ENCODE measurements around the gene DCBLD2. TPM values are rescaled to one million over a fixed set of nuclear protein-coding genes. Genes with fewer than 3 reads are reported as not detected.

Gene DCBLD2
- total RNA-seq, 4 donors from 2014 or later, result 9.8 to 23.7 (median 19.0) TPM

- 52% methylated on average over 3 of the region's 3 CpGs for WGBS
- Histone ChIP-seq H3K4me1 (peaks cover 13% of the 10 kb centered on the region), H3K36me3 (no peaks in the 10 kb centered on the region), H3K4me3 (no peak overlapping the region), H3K27ac (no peak overlapping the region), H3K27me3 (no peaks in the 10 kb centered on the region), H3K9me3 (no peaks in the 10 kb centered on the region)
- no peak for DNase-seq (ENCODE audit: low spot score in 2 of 2)
- TF ChIP-seq CTCF (IDR thresholded peaks at IDR 0.05), result no peak
- TF ChIP-seq EP300 (IDR thresholded peaks at IDR 0.05), result no peak
- TF ChIP-seq POLR2A (IDR thresholded peaks at IDR 0.05), result no peak
- no peak for TF ChIP-seq POLR2AphosphoS5 (IDR thresholded peaks at IDR 0.05)
Measured at GRCh38 chr3:98890965-98891910, 10.3 kb downstream of the DCBLD2 start.

DNA sequence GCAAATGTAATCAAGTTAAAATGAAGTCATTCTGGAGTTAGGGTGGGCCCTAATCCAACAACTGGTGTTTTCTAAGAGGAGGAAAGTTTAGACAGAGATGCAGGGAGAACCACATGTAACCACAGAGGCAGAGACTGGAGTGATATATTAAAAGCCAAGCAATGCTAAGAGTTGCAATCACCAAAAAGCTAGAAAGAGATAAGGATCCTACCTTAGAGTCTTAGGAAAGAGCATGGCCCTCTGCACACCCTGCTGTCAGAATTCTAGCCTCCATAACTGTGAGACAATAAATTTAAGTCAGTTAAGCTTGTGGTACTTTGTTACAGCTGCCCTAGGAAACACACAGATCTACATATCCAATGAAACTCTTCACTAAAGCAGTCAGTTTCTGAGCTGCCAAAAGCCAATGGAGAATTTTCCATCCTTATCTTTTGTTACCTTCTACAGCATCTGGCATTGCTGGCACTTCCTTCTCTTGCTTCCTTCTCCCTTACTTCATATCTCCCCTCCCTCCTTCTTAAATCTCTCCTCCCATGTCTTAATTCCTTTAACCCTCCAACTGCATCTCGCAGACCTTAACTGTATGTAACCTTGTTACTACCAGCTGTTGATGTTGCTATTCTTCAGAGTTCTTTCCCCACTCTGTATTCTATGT, 11.2 kb downstream of the DCBLD2 start:
- Histone ChIP-seq H3K4me1 (peaks cover 17% of the 10 kb centered on the region), H3K9me3 (no peaks in the 10 kb centered on the region), H3K36me3 (no peaks in the 10 kb centered on the region), H3K27me3 (no peaks in the 10 kb centered on the region), H3K27ac (no peak overlapping the region), H3K4me3 (no peak overlapping the region)
- 94% methylated on average over 1 of the region's 1 CpG for WGBS
- no peak for DNase-seq (ENCODE audit: low spot score in 2 of 2)
- TF ChIP-seq POLR2AphosphoS5 (IDR thresholded peaks at IDR 0.05), result no peak
- no peak for TF ChIP-seq POLR2A (IDR thresholded peaks at IDR 0.05)

- 92% methylated on average over 1 of the region's 1 CpG for WGBS
- peaks cover 28% of the 10 kb centered on the region for H3K4me1 ChIP-seq
- H3K36me3 ChIP-seq, result no peaks in the 10 kb centered on the region
- DNase-seq (ENCODE audit: low spot score in 2 of 2), result no peak
- no peaks in the 10 kb centered on the region for H3K27me3 ChIP-seq
- no peaks in the 10 kb centered on the region for H3K9me3 ChIP-seq
- no peak for TF ChIP-seq POLR2A (IDR thresholded peaks at IDR 0.05)
- TF ChIP-seq EP300 (IDR thresholded peaks at IDR 0.05), result no peak
- TF ChIP-seq CTCF (IDR thresholded peaks at IDR 0.05), result no peak
- TF ChIP-seq POLR2AphosphoS5 (IDR thresholded peaks at IDR 0.05), result no peak
- no peak overlapping the region for H3K27ac ChIP-seq
- no peak overlapping the region for H3K4me3 ChIP-seq
Measured at GRCh38 chr3:98887684-98888083, 13.8 kb downstream of the DCBLD2 start.

- Histone ChIP-seq H3K9me3 (no peaks in the 10 kb centered on the region), H3K36me3 (no peaks in the 10 kb centered on the region), H3K4me1 (peaks cover 22% of the 10 kb centered on the region), H3K27ac (no peak overlapping the region), H3K27me3 (no peaks in the 10 kb centered on the region), H3K4me3 (no peak overlapping the region)
- 55% methylated on average over 2 of the region's 2 CpGs for WGBS
- DNase-seq (ENCODE audit: low spot score in 2 of 2), result no peak
- no peak for TF ChIP-seq POLR2AphosphoS5 (IDR thresholded peaks at IDR 0.05)
Measured at GRCh38 chr3:98886525-98886924, 15.0 kb downstream of the DCBLD2 start.

DNA sequence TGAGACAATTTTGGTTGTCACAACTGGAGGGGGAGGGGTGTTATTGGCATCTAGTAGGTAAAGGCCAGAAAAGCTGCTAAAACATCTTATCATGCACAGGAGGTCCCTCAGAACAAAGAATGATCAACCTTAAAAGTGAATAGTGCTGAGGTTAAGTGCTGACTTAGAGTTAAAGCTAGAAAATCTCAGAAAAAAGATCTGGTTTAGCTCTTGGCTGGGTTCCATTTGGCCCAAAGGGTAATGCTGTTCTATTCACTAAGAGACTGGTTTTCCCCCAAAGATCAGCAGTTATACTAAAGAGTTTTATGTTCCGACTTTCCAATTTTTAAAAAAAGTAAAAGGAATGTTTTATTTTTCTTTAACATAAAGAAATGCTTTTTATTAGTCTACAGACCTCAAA, 15.6 kb downstream of the DCBLD2 start:
- no peaks in the 10 kb centered on the region for H3K9me3 ChIP-seq
- H3K27ac ChIP-seq, result no peak overlapping the region
- H3K36me3 ChIP-seq, result no peaks in the 10 kb centered on the region
- 51% methylated on average over 1 of the region's 1 CpG for WGBS
- no peak overlapping the region for H3K4me3 ChIP-seq
- DNase-seq (ENCODE audit: low spot score in 2 of 2), result no peak
- TF ChIP-seq EP300 (IDR thresholded peaks at IDR 0.05), result no peak
- TF ChIP-seq POLR2A (IDR thresholded peaks at IDR 0.05), result no peak
- TF ChIP-seq POLR2AphosphoS5 (IDR thresholded peaks at IDR 0.05), result no peak
- no peak for TF ChIP-seq CTCF (IDR thresholded peaks at IDR 0.05)
- no peaks in the 10 kb centered on the region for H3K27me3 ChIP-seq
- peaks cover 16% of the 10 kb centered on the region for H3K4me1 ChIP-seq

Measured in suprapubic skin (tissue), 4 donors.